WERI-Rb-1 (cell line): ENCODE data around the gene STAT5A.
"Not testable (repeated sequence)": the region's sequence is repeated elsewhere in the genome, so short reads cannot be mapped to it uniquely, and the experiment has no call there.

Experiments used
- DNase-seq: peaks from one replicate; pipeline ENCODE4 v3.0.0-alpha.2; 2020
- H3K27ac ChIP-seq: fragments of 250-450 bp; sonication (Bioruptor Pico); 2 replicates; pipeline ENCODE4 v1.5.1; 2020; ENCODE audit warnings: mild to moderate bottlenecking, moderate library complexity
- H3K27me3 ChIP-seq: fragments of 250-450 bp; sonication (Bioruptor Pico); 2 replicates; pipeline ENCODE4 v1.5.1; 2021; ENCODE audit warnings: mild to moderate bottlenecking, low read depth, moderate library complexity; ENCODE audit not compliant: insufficient read depth, severe bottlenecking
- H3K36me3 ChIP-seq: fragments of 250-450 bp; sonication (Bioruptor Pico); 2 replicates; pipeline ENCODE4 v1.5.1; 2020; ENCODE audit warnings: mild to moderate bottlenecking, moderate library complexity
- H3K4me3 ChIP-seq: 2 replicates; pipeline ENCODE4 v1.5.1; 2011; ENCODE audit warnings: low read depth, mild to moderate bottlenecking, control low read depth, low read length
- H3K9me3 ChIP-seq: fragments of 250-450 bp; sonication (Bioruptor Pico); 2 replicates; pipeline ENCODE4 v1.5.1; 2021; ENCODE audit warnings: mild to moderate bottlenecking, moderate library complexity; ENCODE audit not compliant: severe bottlenecking
- TF ChIP-seq, protein P1 (sequence below): IDR thresholded peaks from 2 replicates; pipeline ENCODE4 v1.5.1; 2011; ENCODE audit warnings: low read depth, mild to moderate bottlenecking, control low read depth, inconsistent platforms, low read length

The STAT5A gene

DNA sequence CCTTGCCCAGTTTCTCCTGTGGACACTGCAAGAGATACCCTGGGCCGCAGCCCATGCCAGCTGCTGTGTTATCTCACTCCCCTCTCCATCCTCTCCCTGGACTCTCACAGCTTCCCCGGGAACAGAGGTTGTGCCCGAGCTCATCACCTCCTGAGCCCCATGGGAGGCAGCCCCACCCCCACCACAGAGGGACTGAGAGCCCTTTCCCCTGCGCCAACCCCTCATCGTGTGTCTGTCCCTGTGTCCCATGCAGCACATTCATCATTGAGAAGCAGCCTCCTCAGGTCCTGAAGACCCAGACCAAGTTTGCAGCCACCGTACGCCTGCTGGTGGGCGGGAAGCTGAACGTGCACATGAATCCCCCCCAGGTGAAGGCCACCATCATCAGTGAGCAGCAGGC is 12.7 kb downstream of the STAT5A start:
- Histone ChIP-seq H3K36me3 (no peaks in the 10 kb centered on the region), H3K27ac (no peak overlapping the region), H3K4me3 (no peak overlapping the region), H3K9me3 (no peaks in the 10 kb centered on the region), H3K27me3 (no peaks in the 10 kb centered on the region)
- no peak for DNase-seq
- TF ChIP-seq, protein P1, sequence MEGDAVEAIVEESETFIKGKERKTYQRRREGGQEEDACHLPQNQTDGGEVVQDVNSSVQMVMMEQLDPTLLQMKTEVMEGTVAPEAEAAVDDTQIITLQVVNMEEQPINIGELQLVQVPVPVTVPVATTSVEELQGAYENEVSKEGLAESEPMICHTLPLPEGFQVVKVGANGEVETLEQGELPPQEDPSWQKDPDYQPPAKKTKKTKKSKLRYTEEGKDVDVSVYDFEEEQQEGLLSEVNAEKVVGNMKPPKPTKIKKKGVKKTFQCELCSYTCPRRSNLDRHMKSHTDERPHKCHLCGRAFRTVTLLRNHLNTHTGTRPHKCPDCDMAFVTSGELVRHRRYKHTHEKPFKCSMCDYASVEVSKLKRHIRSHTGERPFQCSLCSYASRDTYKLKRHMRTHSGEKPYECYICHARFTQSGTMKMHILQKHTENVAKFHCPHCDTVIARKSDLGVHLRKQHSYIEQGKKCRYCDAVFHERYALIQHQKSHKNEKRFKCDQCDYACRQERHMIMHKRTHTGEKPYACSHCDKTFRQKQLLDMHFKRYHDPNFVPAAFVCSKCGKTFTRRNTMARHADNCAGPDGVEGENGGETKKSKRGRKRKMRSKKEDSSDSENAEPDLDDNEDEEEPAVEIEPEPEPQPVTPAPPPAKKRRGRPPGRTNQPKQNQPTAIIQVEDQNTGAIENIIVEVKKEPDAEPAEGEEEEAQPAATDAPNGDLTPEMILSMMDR = no peak

DNA sequence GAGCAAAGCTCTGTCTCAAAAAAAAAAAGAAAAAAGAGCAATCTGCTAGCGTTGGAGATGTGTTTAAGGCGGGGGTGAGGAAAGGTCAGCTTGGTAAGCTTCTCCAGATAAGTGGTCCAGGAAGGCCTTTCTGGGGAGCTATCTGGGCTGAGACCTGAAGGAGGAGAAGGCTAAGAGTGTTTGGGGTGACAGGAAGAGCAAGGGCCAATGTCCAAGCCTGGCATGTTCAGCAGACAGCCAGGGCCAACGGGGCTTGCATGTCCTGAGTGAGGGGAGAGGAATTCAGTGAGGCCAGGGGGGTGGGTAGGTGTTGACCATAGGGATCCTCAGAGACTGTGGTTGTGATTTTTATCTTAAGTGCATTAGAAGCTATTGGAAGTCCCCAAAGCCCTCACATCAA is 15.4 kb downstream of the STAT5A start:
- no peak for DNase-seq
- Histone ChIP-seq H3K36me3 (no peaks in the 10 kb centered on the region), H3K27me3 (no peaks in the 10 kb centered on the region), H3K9me3 (no peaks in the 10 kb centered on the region), H3K4me3 (no peak overlapping the region), H3K27ac (no peak overlapping the region)
- TF ChIP-seq, protein P1 = no peak

DNA sequence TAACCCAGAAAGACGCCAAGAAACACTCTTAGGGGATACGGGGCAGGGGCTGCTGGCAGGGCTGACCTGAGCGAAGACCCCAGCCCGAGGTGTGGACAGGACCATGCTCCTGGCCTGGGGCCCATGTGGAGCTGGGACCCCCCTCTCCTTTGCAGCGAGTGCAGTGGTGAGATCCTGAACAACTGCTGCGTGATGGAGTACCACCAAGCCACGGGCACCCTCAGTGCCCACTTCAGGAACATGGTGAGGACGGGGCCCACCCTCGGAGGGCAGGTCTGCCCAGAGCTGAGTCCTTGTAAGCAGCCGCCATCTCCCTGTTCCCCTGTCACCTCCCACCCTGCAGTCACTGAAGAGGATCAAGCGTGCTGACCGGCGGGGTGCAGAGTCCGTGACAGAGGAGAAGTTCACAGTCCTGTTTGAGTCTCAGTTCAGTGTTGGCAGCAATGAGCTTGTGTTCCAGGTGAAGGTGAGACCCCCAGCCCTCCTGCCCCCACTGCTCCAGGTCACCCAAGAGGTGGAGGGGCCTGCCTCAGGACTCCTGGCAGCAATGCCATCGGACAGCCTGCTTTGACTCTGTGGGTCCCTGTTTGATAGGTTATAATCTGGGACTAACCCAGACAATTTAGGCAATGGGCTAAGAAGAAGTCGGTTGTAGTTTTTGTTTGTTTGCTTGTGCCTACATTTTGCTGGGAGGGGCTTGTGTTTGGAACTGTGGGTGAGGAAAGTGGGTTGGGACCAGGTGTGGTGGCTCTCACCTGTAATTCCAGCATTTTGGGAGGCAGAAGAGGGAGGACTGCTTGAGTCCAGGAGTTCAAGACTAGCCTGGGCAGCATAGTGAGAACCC is 16.1 kb downstream of the STAT5A start:
- H3K27ac ChIP-seq = no peak overlapping the region
- no peaks in the 10 kb centered on the region for H3K36me3 ChIP-seq
- TF ChIP-seq, protein P1 = no peak
- no peaks in the 10 kb centered on the region for H3K27me3 ChIP-seq
- no peak overlapping the region for H3K4me3 ChIP-seq
- DNase-seq = no peak
- H3K9me3 ChIP-seq = no peaks in the 10 kb centered on the region

DNA sequence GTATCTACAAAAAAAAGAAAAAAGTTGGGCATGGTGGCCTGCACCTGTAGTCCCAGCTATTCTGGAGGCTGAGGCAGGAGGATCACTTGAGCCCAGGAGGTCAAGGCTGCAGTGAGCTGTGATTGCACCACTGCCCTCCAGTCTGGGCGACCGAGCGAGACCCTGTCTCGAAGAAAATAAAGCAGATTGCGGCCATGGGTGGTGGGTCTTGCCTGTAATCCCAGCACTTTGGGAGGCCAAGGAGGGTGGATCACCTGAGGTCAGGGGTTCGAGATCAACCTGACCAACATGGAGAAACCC is 16.7 kb downstream of the STAT5A start:
- DNase-seq, H3K27me3 ChIP-seq, H3K9me3 ChIP-seq, H3K27ac ChIP-seq, H3K36me3 ChIP-seq, H3K4me3 ChIP-seq: not testable (repeated sequence)

DNA sequence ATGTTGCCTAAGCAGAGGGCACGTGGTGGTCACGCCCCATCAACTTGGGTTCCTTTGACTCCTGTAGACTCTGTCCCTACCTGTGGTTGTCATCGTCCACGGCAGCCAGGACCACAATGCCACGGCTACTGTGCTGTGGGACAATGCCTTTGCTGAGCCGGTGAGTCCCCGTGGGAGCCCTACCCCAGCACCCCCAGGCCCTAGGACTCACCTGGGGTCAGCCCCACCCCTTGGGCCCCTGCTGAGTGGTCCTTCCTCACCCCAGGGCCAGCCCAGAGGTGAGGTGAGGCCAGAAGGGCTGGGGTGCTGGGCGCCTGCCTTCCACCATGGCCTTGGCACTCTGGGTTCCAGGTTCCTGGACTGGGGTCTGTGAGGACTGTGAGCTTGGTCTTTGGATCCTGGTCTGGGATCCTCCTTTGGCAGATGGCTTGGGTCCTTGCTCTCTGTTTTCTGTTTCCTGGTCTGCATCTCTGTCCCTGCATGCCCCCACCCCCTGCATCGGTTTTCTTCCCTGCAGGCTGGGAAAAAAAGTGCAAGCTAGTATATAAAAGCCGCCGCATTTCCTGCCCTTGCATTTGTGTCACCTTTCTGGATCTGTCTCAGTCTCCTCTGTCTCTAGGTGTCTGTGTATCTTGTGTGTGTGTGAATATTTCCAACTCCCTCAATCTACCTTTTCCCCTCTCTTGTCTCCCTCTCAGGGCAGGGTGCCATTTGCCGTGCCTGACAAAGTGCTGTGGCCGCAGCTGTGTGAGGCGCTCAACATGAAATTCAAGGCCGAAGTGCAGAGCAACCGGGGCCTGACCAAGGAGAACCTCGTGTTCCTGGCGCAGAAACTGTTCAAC is 17.5 kb downstream of the STAT5A start:
- H3K27ac ChIP-seq = no peak overlapping the region
- TF ChIP-seq, protein P1 = no peak
- no peak for DNase-seq
- no peak overlapping the region for H3K4me3 ChIP-seq
- H3K36me3 ChIP-seq = no peaks in the 10 kb centered on the region
- no peaks in the 10 kb centered on the region for H3K9me3 ChIP-seq
- no peaks in the 10 kb centered on the region for H3K27me3 ChIP-seq

DNA sequence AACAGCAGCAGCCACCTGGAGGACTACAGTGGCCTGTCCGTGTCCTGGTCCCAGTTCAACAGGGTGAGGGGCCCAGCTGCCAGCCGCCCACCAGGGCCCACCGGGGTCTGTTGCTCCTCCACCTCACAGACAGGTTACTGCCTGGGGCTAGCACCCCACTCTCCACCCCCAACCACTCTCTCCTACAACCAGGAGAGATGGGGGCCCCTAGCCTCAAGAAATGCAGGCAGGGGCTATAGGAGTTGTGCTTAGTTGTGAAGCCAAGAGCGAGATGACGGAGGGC is 18.0 kb downstream of the STAT5A start:
- TF ChIP-seq, protein P1 = no peak
- no peak for DNase-seq
- H3K27ac ChIP-seq = no peak overlapping the region
- no peaks in the 10 kb centered on the region for H3K36me3 ChIP-seq
- no peak overlapping the region for H3K4me3 ChIP-seq
- H3K27me3 ChIP-seq = no peaks in the 10 kb centered on the region
- H3K9me3 ChIP-seq = no peaks in the 10 kb centered on the region
